Neural progenitor cell (in vitro differentiated cells): ENCODE measurements around the gene DDX20. TPM values are rescaled to one million over a fixed set of nuclear protein-coding genes. Genes with fewer than 3 reads are reported as not detected.

Experiments
- DNase-seq: peaks from one replicate; pipeline ENCODE4 v3.0.0-alpha.2; 2016; ENCODE audit warnings: low spot score
- H2AFZ ChIP-seq: fragments of 200-600 bp; sonication (generic); replicated peaks from 2 replicates; pipeline ENCODE4 v1.6.1; 2016; ENCODE audit warnings: antibody characterized with exemption
- H3F3A ChIP-seq: fragments of 200-600 bp; sonication (generic); 2 replicates; pipeline ENCODE4 v1.6.1; 2016; ENCODE audit warnings: antibody characterized with exemption, low read depth
- H3K27ac ChIP-seq: fragments of 200-600 bp; sonication (generic); 2 replicates; pipeline ENCODE4 v1.5.1; 2016; ENCODE audit warnings: mild to moderate bottlenecking
- H3K27me3 ChIP-seq: fragments of 200-600 bp; sonication (generic); 2 replicates; pipeline ENCODE4 v1.6.1; 2016; ENCODE audit warnings: mild to moderate bottlenecking, moderate library complexity
- H3K36me3 ChIP-seq: fragments of 200-600 bp; sonication (generic); 2 replicates; pipeline ENCODE4 v1.5.1; 2016
- H3K4me1 ChIP-seq: fragments of 200-600 bp; sonication (generic); 2 replicates; pipeline ENCODE4 v1.6.1; 2016; ENCODE audit warnings: mixed run types
- H3K4me2 ChIP-seq: fragments of 200-600 bp; sonication (generic); 2 replicates; pipeline ENCODE4 v1.6.1; 2016
- H3K4me3 ChIP-seq: fragments of 200-600 bp; sonication (generic); 2 replicates; pipeline ENCODE4 v1.5.1; 2016
- H3K79me2 ChIP-seq: fragments of 200-600 bp; sonication (generic); 2 replicates; pipeline ENCODE4 v1.6.1; 2016; ENCODE audit warnings: low read depth
- H3K9ac ChIP-seq: fragments of 200-600 bp; sonication (generic); 2 replicates; pipeline ENCODE4 v1.6.1; 2016
- H3K9me3 ChIP-seq: fragments of 200-600 bp; sonication (generic); 2 replicates; pipeline ENCODE4 v1.5.1; 2016; ENCODE audit warnings: low read depth
- H4K20me1 ChIP-seq: fragments of 200-600 bp; sonication (generic); 2 replicates; pipeline ENCODE4 v1.6.1; 2016; ENCODE audit warnings: low read depth
- H3K27ac Mint-ChIP-seq: 3 replicates; pipeline ENCODE4 v1.8.0; 2021; ENCODE audit warnings: mixed read lengths
- H3K27me3 Mint-ChIP-seq: 2 replicates; pipeline ENCODE4 v1.8.0; 2022; ENCODE audit warnings: low read depth, mild to moderate bottlenecking, inconsistent platforms, moderate library complexity, mixed read lengths; ENCODE audit not compliant: insufficient read depth
- H3K36me3 Mint-ChIP-seq: 3 replicates; pipeline ENCODE4 v1.8.0; 2021; ENCODE audit warnings: mixed read lengths
- H3K4me1 Mint-ChIP-seq: 3 replicates; pipeline ENCODE4 v1.8.0; 2021; ENCODE audit warnings: mixed read lengths
- H3K4me3 Mint-ChIP-seq: 3 replicates; pipeline ENCODE4 v1.8.0; 2021; ENCODE audit warnings: mild to moderate bottlenecking, moderate library complexity, mixed read lengths
- H3K9me3 Mint-ChIP-seq: 3 replicates; pipeline ENCODE4 v1.8.0; 2020; ENCODE audit warnings: mixed read lengths
- CTCF ChIP-seq: fragments of 200-600 bp; sonication (generic); IDR thresholded peaks from 2 replicates; pipeline ENCODE4 v1.5.1; 2017; ENCODE audit warnings: antibody characterized with exemption, mild to moderate bottlenecking
- EZH2 ChIP-seq: fragments of 200-600 bp; sonication (generic); IDR thresholded peaks from 2 replicates; pipeline ENCODE4 v1.6.1; 2017; ENCODE audit warnings: antibody characterized with exemption, mild to moderate bottlenecking, moderate library complexity
- EZH2phosphoT487 ChIP-seq: fragments of 200-600 bp; sonication (generic); IDR thresholded peaks from 2 replicates; pipeline ENCODE4 v1.6.1; 2017; ENCODE audit warnings: antibody characterized with exemption
- total RNA-seq: library from RNA; depleted of rRNA; stranded (reverse); fragments of >200 nt; gene quantifications from 2 replicates; pipeline ENCODE4 v1.2.3, GENCODE V29; 2015; ENCODE audit warnings: low replicate concordance

DDX20 gene
- total RNA-seq, 1 donor from 2014 or later = 30.4 TPM

- Histone ChIP-seq H3K9me3 (no peaks in the 10 kb centered on the region), H3K27me3 (peaks cover 10% of the 10 kb centered on the region), H3K36me3 (no peaks in the 10 kb centered on the region), H3K4me1 (peaks cover 50% of the 10 kb centered on the region), H3F3A (peaks cover 56% of the 10 kb centered on the region), H2AFZ (no peak overlapping the region), H3K27ac (no peak overlapping the region), H3K4me2 (no peak overlapping the region), H3K79me2 (peaks cover 36% of the 10 kb centered on the region), H4K20me1 (peaks cover 36% of the 10 kb centered on the region), H3K4me3 (no peak overlapping the region), H3K9ac (no peak overlapping the region)
- Mint-ChIP-seq H3K4me3 (no peak overlapping the region), H3K27me3 (peaks cover 17% of the 10 kb centered on the region), H3K27ac (no peak overlapping the region), H3K36me3 (no peaks in the 10 kb centered on the region), H3K9me3 (no peaks in the 10 kb centered on the region), H3K4me1 (peaks cover 20% of the 10 kb centered on the region)
- TF ChIP-seq EZH2phosphoT487 = no peak
- no peak for TF ChIP-seq CTCF
- no peak for TF ChIP-seq EZH2
- DNase-seq = no peak
Measured at GRCh38 chr1:111734856-111735255, 20.8 kb upstream of the DDX20 start.

GRCh38 chr1:111735321-111735720 lies 20.4 kb upstream of the DDX20 start:
- Histone ChIP-seq H4K20me1 (peaks cover 32% of the 10 kb centered on the region), H3F3A (peaks cover 58% of the 10 kb centered on the region), H3K4me3 (no peak overlapping the region), H3K4me1 (peaks cover 46% of the 10 kb centered on the region), H3K9ac (no peak overlapping the region), H3K27me3 (peaks cover 10% of the 10 kb centered on the region), H3K4me2 (peak overlapping the region; percentile 93), H3K9me3 (no peaks in the 10 kb centered on the region), H3K27ac (no peak overlapping the region), H2AFZ (no peak overlapping the region), H3K79me2 (peaks cover 36% of the 10 kb centered on the region), H3K36me3 (no peaks in the 10 kb centered on the region)
- H3K27ac Mint-ChIP-seq = no peak overlapping the region
- no peaks in the 10 kb centered on the region for H3K36me3 Mint-ChIP-seq
- TF ChIP-seq EZH2 = no peak
- TF ChIP-seq EZH2phosphoT487 = no peak
- no peak overlapping the region for H3K4me3 Mint-ChIP-seq
- H3K9me3 Mint-ChIP-seq = no peaks in the 10 kb centered on the region
- peaks cover 17% of the 10 kb centered on the region for H3K27me3 Mint-ChIP-seq
- DNase-seq = no peak
- peaks cover 18% of the 10 kb centered on the region for H3K4me1 Mint-ChIP-seq

- H3K36me3 Mint-ChIP-seq = no peaks in the 10 kb centered on the region
- no peak overlapping the region for H3K27ac ChIP-seq
- DNase-seq = peak; percentile 76
- H4K20me1 ChIP-seq = peaks cover 31% of the 10 kb centered on the region
- no peaks in the 10 kb centered on the region for H3K9me3 Mint-ChIP-seq
- H3K27me3 ChIP-seq = peaks cover 11% of the 10 kb centered on the region
- no peak overlapping the region for H3K9ac ChIP-seq
- peak overlapping the region; percentile 93 for H3K4me2 ChIP-seq
- H3K4me3 ChIP-seq = peak overlapping the region; percentile 37
- peaks cover 19% of the 10 kb centered on the region for H3K27me3 Mint-ChIP-seq
- TF ChIP-seq EZH2 (no peak), CTCF (no peak), EZH2phosphoT487 (no peak)
- no peaks in the 10 kb centered on the region for H3K36me3 ChIP-seq
- no peak overlapping the region for H3K4me3 Mint-ChIP-seq
- H3K27ac Mint-ChIP-seq = no peak overlapping the region
- peaks cover 13% of the 10 kb centered on the region for H3K4me1 Mint-ChIP-seq
- H3K9me3 ChIP-seq = no peaks in the 10 kb centered on the region
- H3K4me1 ChIP-seq = peaks cover 43% of the 10 kb centered on the region
- H3F3A ChIP-seq = peaks cover 56% of the 10 kb centered on the region
- no peak overlapping the region for H2AFZ ChIP-seq
- peaks cover 30% of the 10 kb centered on the region for H3K79me2 ChIP-seq
Measured at GRCh38 chr1:111735858-111736544, 19.7 kb upstream of the DDX20 start.

- Histone ChIP-seq H3K4me1 (peaks cover 43% of the 10 kb centered on the region), H4K20me1 (peaks cover 31% of the 10 kb centered on the region), H3K4me3 (peak overlapping the region; percentile 37), H3K27me3 (peaks cover 18% of the 10 kb centered on the region), H3K27ac (no peak overlapping the region), H3K79me2 (peaks cover 27% of the 10 kb centered on the region), H3K36me3 (no peaks in the 10 kb centered on the region), H3K9me3 (no peaks in the 10 kb centered on the region), H3K4me2 (peak overlapping the region; percentile 93), H3K9ac (no peak overlapping the region), H2AFZ (no peak overlapping the region), H3F3A (peaks cover 56% of the 10 kb centered on the region)
- Mint-ChIP-seq H3K27me3 (peaks cover 23% of the 10 kb centered on the region), H3K36me3 (no peaks in the 10 kb centered on the region), H3K9me3 (no peaks in the 10 kb centered on the region), H3K4me1 (peaks cover 13% of the 10 kb centered on the region), H3K27ac (no peak overlapping the region), H3K4me3 (peak overlapping the region; percentile 78)
- TF ChIP-seq EZH2phosphoT487 (no peak), EZH2 (no peak), CTCF (no peak)
- DNase-seq = peak; percentile 31
Measured at GRCh38 chr1:111736548-111737215, 19.0 kb upstream of the DDX20 start.
